HG03066 (cell line): ENCODE data around the gene SYAP1.
A peak's percentile ranks its signal among the peaks of the same experiment; 100 is the strongest.
"Not testable (repeated sequence)": the region's sequence is repeated elsewhere in the genome, so short reads cannot be mapped to it uniquely, and the experiment has no call there.

ENCODE experiments used
- ATAC-seq: cut with Tn5 transposase; IDR thresholded peaks from one replicate; pipeline ENCODE4 v1.9.1; 2021; ENCODE audit warnings: low read depth; ENCODE audit not compliant: unreplicated experiment

Gene SYAP1

DNA sequence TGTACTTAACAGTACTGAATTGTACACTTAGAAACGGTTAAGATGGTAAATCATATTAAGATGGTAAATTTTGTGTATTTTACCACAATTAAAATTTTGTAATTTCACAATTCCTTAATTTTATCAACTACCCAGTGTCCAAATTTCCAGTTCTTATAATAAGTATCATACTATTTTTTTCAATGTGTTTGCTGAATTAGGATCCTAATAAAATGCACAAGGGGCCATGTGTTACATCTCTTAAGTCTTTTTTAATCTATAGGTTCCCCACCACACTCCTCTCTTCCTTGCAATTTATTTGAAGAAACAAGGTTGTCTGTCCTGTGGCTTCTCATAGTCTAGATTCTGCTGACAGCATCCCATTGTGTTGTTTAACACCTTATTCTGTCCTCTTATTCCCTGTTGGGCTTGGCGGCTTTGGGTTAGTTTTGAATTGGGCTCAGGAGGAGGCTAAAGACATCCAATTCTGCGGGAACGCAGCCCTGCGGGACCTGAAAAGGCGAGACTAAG lies 533 bp upstream of the SYAP1 start:
- ATAC-seq = peak; percentile 33

DNA sequence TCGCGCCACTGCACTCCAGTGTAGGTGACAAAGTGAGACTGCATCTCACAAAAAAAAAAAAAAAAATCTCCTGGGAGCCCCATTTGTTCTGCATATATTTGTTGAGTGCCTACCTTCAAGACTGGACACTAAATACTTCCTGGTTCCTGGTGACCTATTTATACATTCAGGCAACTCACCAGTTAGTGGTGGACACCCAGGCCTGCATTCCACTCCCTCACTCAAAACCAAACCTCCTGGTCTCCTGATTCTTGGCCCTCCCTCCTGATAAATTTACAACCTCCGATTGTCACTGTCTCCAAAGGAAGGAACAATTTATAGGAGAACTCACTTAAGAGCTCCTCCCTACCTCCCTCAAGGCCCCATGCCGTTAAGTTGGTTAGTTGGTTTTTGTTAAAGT lies 3.1 kb downstream of the SYAP1 start:
- no peak for ATAC-seq

DNA sequence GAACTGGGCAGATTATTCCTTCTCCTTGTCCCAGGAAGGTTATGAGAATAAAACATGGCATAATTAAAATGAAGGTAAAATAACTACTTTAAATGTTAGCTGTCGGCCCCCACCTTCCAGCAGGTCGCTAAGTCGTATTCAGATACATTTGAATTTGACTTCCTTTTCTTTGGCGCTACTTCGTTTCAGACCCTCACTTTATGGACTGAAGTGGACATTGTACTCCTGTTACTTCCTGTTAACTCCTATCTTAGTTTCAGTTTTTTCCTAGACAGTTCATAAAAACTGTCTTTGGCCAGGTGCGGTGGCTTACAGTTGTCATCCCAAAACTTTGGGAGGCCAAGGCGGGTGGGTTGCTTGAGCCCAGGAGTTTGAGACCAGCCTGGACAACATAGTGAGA lies 5.7 kb downstream of the SYAP1 start:
- no peak for ATAC-seq

DNA sequence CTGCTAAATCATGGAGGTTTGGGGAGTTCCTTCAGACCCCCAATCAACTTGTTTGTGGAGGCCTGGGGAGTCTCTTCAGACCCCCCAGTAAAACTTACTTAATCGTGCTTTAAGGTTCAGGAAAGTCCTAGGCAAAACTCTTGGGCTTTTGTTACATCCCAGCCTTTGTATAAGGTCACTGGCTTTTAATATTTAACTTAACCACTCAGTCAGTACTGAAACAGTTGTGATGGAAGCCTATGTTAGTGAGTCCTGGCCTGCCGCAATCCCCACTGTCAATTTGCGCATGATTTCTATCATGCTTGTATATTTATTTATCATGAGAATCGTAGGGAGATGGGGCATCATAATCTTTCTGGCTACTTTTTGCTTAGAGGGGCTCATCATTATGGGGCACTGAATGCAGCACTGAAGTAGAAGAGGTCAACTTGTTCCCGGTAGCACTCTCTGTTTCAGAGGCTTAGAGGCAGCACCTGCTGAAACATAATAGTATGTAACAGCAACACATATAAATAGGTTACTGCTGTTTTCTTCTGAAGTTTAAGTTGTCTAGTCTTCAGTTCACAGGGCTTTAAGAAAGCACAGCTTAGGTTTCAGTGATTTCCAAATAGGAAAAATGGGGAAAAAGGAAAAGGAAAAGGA lies 7.1 kb downstream of the SYAP1 start:
- peak; percentile 81 for ATAC-seq

DNA sequence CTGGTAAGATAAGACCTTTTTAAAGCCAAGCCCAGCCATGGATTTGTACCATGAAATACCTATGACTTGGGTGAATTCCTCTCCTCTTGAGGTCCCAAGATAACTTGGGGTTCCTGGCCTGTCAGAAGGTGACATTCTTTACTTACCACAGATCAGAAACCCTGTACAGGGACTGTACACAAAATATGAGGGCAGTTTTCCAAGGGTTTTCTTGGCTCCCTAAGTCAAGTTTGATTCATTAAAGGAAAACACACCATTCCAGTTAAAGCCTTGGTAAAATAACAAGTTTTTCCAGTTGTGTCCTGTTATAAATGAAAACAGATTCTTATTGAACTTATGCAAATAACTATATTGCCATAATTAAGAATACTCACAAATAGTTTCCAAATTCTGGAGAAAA lies 8.2 kb downstream of the SYAP1 start:
- ATAC-seq = no peak

DNA sequence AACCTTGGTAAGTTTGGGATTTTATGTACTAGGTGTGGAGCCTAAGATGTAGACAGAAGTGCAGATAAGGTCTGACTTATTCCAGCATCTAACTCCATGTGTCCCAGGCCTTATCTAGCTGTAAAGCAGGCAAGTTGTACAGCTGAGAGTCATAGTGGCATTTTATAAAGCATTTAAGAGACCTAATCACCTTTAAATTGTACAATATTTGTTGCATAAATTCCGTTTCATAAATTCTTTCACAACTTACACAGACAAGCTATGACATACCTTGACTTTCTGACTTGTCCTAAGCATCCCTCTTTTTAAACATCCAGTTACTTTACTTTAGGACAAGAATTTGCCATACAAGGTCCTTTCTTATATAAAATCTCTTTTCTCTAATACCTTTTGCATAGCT lies 11.0 kb downstream of the SYAP1 start:
- ATAC-seq = no peak

DNA sequence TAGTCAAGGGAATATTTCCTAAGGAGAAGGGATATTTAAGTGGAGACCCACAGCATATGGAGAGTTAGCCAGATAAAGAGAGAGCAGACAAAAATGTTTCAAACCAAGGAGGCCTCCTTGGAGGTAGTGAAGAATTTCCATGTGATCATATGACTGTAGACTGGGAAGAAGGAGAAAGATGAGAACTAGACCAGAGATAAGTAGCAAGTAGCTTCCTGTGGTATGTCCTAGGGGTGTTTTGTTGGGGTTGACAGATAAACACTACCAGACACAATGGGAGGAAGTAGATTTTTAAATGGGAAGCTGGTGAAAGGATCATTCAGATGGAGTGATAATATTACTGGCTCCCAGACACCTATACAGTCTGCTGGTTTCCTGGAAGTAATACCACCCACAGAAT lies 13.6 kb downstream of the SYAP1 start:
- no peak for ATAC-seq

DNA sequence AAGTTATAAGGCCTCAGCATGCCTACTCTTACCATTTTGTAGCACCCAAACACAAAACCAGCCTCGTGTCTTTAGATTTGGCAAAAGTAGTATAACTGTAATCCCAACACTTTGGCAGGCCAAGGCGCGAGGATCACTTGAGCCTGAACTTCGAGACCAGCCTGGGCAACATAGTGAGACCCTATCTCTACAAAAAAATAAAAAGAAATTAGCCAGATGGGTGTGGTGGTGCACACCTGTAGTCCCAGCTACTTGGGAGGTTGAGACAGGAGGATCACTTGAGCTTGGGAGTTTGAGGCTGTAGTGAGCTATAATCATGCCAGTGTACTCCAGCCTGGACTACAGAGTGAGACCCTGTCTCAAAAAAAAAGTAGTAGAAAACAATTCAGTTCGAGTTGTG lies 17.6 kb downstream of the SYAP1 start:
- ATAC-seq = no peak

DNA sequence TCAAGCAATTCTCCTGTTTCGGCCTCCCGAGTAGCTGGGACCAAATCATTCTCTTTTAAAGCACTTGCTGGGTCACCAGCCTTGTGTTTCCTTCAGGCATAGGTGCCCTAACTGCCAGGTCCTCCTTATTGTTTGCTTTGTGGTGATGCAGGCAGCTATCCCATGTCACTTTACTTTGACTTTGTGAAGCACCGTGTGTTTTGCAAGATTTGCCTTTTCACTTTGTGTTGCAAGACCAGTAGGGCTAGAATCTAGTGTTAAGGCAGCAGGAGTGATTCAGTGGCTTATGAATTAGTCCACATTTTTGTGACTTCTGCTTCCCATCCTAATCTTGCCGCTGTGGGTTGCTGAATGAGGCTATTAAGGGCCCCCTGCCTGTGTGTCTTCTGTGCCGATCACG lies 20.2 kb downstream of the SYAP1 start:
- no peak for ATAC-seq

DNA sequence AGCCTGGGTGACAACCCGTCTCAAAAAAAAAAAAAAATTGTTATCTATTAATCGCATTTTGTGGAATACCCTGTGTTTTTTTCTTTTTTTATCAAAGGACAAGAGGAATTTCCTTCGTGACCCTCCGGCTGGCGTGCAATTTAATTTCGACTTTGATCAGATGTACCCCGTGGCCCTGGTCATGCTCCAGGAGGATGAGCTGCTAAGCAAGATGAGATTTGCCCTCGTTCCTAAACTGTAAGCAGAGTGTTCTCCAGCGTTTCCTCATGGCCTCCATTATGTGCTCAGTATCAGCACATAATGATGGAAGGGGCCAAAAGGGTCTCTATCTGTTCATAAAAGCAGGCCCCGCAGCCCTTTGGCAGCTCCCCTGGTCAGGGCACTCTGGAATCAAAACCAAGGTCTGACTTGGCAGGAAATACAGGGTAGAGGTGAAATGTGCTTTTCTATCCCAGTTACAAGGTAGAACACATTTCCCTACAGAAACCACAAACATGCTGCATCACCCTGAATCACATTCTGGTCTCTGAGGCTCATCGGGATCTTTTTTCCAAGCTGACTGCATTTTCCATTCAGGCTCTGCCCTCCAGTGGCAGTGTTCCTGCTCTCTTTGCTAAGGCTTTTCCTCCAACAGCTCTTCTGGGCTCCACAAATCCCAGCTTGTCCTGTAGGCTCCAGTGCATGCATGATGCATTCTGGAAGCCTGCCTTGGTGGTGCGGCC lies 24.4 kb downstream of the SYAP1 start:
- no peak for ATAC-seq

DNA sequence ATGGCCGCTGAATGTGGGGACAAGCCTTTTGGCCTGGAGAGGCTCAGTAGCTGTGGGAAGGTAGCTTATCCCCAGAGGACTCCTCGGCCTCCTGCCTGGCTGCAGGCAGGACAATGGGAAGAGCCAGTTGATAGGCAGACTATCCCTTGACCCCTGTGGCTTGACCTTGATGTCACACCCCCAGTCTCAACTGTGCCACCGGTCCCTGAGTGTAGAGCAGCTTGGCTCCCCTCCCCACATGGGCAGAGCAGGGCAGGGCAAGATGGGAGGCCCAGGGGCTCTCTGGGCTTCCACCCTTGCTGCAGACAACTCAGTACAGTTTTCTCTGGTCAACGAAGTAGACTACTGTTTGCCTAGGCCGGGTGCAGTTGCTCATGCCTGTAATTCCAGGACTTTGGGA lies 25.7 kb downstream of the SYAP1 start:
- ATAC-seq = no peak

DNA sequence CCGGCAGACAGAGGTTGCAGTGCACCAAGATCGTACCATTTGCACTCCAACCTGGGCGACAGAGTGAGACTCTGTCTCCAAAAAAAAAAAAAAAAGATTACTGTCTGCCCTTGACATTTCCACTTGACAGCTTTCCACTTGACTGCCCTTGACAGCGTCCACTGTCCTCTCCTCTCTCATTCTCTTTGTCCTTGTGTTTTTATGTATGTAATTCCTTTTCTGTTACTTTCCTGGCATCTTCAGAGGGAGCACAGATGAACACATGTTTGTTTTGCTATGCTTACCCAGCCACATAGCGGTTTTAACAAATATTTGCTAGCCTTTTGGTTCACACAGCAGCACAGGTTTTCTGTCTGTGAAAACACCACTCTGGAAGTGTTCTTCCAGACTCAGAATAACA lies 26.2 kb downstream of the SYAP1 start:
- no peak for ATAC-seq

DNA sequence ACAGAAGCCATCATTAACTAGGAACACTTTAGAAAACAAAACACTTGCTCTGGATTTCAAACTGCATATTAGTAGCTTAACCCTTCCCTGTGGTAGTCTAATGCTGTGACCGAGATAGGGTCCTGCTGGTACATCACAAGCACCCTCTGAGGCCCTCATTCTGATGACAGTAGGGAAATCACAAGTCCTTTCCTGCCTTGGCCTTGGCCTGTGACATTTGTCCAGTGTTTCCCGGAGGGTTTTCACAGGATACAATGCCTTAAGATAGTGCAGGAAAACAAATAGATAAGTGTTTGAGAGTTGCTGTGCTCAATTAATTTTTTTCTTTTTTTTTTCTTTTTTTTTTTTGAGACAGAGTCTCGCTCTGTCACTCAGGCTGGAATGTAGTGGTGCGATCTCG lies 29.0 kb downstream of the SYAP1 start:
- no peak for ATAC-seq

DNA sequence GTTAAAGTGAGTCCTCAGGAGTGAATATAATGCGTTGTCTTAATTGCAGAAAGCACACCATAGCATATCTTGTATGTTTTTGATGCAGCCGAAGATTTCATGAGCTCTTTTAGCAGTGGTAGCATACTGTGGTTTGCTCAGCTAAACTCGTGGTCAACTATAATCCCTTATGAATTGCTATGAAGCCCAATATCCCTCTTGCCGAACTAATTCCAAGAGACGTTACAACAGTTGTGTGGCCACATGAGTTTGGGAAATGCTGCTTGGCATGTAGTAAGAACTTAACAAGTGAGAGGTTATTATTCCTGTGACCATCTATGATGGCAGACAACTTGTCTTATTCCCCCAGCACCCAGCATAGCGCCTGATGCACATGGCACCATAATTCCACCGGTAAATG lies 30.7 kb downstream of the SYAP1 start:
- no peak for ATAC-seq

DNA sequence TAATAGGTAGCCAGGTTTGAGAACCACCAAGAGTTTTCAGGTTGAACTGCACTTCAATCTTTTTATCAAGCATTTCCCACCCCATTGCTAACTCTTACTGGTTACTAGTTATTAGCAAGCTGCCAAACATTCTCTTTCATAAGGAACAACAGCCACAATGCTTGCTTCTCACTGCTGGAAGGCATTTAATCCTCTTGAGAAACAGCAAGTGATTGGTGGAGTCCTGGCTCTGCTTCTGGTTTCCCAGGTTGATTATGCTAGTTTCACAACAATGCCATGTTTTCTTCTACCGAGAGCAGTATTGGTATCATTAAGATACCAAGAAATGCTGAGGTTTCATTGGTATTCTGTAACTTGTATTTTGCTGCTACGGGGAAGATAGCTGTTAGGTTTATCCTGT lies 34.6 kb downstream of the SYAP1 start:
- ATAC-seq = no peak

DNA sequence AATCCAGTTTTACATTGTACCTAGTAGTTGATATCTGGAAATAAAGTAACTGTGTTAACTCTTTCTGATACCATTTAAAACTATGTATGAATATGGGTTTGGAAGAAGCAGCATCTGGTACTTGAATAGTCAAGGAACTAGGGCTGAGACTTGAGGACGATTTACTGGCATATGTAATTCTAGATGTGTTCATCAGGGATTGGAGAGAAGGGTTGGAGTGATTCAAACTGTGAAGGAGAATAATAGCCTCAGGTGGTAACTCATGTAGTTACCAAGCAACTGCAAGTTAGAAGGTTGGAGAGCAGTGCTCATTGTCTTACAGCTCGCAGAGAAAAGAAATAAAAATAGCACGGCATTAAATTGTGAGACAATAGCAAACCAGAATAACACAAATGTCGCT lies 37.3 kb downstream of the SYAP1 start:
- no peak for ATAC-seq

DNA sequence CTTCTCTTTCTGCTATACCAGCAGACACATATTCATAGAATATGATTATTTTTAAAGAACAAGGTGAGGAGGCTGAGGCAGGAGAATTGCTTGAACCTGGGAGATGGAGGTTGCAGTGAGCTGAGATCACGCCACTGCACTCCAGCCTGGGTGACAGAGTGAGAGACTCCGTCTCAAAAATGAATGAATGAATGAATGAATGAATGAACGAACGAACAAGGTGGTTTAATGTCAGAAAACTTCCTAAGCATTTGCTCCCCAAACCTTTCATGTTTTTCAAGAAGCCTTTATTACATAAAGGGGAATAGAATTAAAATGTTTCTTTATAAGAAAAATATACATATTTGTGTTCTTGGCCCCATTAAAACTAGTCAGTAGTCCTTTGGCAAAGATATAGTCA lies 42.1 kb downstream of the SYAP1 start:
- ATAC-seq = not testable (repeated sequence)

DNA sequence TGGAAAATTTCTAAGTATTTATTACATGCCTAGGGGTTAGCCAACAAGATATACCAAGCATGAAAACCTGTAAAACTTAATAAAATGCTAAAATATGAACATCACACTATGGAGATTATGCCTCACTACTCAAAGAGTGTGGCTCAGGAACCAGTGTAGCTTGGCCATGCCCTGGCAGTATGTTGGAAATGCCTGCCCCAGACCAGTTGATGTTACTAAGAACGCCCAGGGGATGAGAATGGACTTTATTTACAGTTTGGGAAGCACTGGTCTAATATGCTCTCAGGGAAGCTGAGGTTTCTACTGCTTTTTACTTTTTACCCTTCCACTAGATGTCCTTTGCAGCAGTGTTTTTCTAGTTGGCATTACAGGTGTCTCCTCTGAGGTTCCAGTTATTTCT lies 43.2 kb downstream of the SYAP1 start:
- no peak for ATAC-seq

DNA sequence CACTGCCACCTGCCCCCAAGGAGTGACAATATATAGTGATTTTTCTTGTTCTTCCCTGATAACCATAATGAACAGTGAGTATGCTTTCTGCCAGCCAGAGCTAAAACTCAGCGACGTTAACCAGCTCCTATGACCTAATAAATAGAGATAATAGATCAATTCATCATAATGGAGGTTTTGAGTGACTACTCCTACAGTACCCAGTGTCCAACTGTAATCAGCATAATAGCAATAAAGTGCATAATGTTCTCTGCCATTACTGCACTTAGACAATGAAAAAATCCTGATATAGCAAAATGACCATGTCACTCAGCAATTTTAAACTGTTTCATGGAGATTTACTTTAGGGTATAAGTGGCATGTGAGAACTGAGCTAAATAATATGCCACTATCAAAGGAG lies 46.2 kb downstream of the SYAP1 start:
- no peak for ATAC-seq

DNA sequence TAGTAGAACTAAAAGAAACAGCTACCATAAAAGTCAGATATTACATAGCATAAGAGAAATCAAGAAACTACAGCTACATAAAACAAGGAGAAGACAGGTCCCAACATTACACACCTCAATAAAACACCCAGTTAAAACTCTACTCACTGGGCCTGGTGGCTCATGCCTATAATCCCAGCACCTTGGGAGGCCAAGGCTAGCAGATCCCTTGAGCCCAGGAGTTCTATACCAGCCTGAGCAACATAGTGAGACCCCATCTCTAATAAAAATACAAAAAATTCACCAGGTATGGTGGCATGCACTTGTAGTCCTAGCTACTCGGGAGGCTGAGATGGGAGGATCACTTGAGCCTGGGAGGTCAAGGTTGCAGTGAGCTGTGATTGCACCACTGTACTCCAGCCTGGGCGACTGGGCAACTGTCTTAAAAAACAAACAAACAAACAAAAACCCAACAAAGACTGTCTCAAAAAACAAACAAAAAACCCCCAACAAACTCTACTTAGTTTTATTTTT lies 51.6 kb downstream of the SYAP1 start:
- no peak for ATAC-seq

DNA sequence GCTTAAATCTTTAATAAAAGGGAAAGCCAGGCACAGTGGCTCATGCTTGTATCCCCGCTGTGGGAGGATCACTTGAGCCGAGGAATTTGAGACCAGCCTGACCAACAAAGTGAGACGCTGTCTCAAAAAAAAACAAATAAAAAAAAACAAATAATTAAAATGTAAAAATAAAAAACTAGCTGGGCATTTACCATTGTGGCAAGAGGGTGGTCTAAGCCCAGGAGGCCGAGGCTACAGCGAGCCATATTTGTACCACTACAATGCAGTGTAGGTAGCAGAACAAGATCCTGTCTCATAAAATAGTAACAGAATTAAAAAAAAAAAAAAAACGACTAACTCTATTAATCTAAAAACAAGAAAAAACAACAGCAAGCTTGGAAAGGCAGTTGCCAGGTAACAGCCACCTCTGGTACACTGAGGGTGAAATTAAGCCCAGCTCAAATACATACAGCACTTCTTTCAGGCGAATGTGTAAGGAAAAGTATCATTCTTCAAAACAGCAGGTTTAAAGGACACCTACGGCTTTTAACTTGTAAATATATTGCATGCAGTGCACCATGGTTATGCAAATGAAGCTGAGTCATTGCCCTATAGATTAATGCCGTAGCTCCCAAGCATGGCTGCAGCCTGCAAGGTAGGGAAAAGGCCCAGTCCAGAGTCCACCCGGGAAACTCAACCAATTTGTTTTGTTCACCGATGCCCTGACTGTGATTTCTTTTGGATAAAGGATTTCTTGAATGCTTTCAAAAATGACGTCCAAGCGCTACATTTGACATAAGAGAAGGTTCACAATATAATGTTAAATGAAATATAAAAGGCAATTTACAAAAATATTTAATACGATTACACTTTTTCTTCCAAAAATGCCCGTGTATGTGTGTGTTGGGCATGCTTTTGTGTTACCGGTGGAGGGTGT lies 52.3 kb downstream of the SYAP1 start:
- ATAC-seq = no peak
